ENCODE data around the gene WNK1. TPM values are rescaled to one million over a fixed set of nuclear protein-coding genes. Genes with fewer than 3 reads are reported as not detected.

WNK1 gene
- total and polyA plus RNA-seq, 2 of the 8 experiments (the other 6 are each of a cell fraction or from before 2014, with no cell fraction given): 88.2 to 157 TPM

GRCh38 chr12:916240-916639 is 163.9 kb downstream of the WNK1 start:
- peaks cover 0 to 3% of the 10 kb centered on the region in 2 experiments for H4K20me1 ChIP-seq (replicated peaks in 1 of 2; ENCODE audit: control insufficient read depth in 1 of 2, insufficient read depth in 2 of 2, low read length in 2 of 2)
- H3K79me1 ChIP-seq (ENCODE audit: low read depth, low read length): no peaks in the 10 kb centered on the region
- H2BK5ac ChIP-seq (ENCODE audit: low read depth, low read length): no peak overlapping the region
- H4K8ac ChIP-seq (ENCODE audit: extremely low read depth, insufficient read depth, low read length): no peak overlapping the region
- no peaks in the 10 kb centered on the region for H3K23me2 ChIP-seq (ENCODE audit: low read depth, low read length)
- H2BK15ac ChIP-seq (ENCODE audit: low read length): no peak overlapping the region
- peaks cover 16 to 63% (median 28%) of the 10 kb centered on the region in 4 experiments for H3K36me3 ChIP-seq (ENCODE audit: control insufficient read depth in 2 of 4, insufficient read depth in 4 of 4, low read length in 3 of 4)
- 0 out of 7 replicates have a peak, but pooled peaks cover 0 to 4% (median 0%) of the 10 kb centered on the region in 4 experiments for H3K4me1 ChIP-seq (replicated peaks in 1 of 4; ENCODE audit: control insufficient read depth in 3 of 4, insufficient read depth in 4 of 4, low read length in 3 of 4)
- no peak overlapping the region for H4K5ac ChIP-seq (ENCODE audit: insufficient read length, low read depth, low read length)
- H3K27ac ChIP-seq (ENCODE audit: low read depth, low read length): no peak overlapping the region; the same call in 1 of the 2 replicates
- no peak overlapping the region for H2BK20ac ChIP-seq (ENCODE audit: low read length)
- FAIRE-seq (no peak), DNase-seq (ENCODE audit: low read depth in 1 of 2, low spot score in 2 of 2) (no peak)
- no peak overlapping the region for H3K9ac ChIP-seq (replicated peaks in 1 of 4; ENCODE audit: extremely low read depth in 1 of 4, low read depth in 3 of 4, low read length in 3 of 4)
- H3K9me3 ChIP-seq (ENCODE audit: insufficient read depth in 2 of 2, low read depth in 1 of 2, low read length in 1 of 2): no peaks in the 10 kb centered on the region
- H2BK12ac ChIP-seq (ENCODE audit: low read depth, low read length): no peak overlapping the region
- H3K56ac ChIP-seq (replicated peaks; ENCODE audit: insufficient read length, low read depth, low read length): no peak overlapping the region
- H3K18ac ChIP-seq (ENCODE audit: extremely low read depth, low read length): no peak overlapping the region
- WGBS, 2 experiments (ENCODE audit: extremely low coverage in 1 of 2, insufficient coverage in 1 of 2, insufficient read length in 1 of 2, insufficient replicate concordance in 2 of 2, low coverage in 1 of 2, low lambda C conversion rate in 2 of 2, missing lambda C conversion rate in 1 of 2): 95% methylated on average over 27 of the region's 27 CpGs; no CpG with 5 or more reads in 1 of the 2 experiments
- TF ChIP-seq TEAD4 (IDR thresholded peaks at IDR 0.05; ENCODE audit: low read depth, low read length) (no peak), SP2 (IDR thresholded peaks at IDR 0.05; ENCODE audit: low read length) (no peak)
- ChIA-PET CTCF (ENCODE audit: partially characterized antibody) (interaction anchor here (0.5 to 1.1 kb wide), 3 partner anchors 33 to 398 kb away, joined by 3 read pairs; partner anchors contain the start of gene RAD52), POLR2A (ENCODE audit: partially characterized antibody) (interaction anchor here (1.2 kb wide), 1 partner anchor 34 kb away, joined by 3 read pairs; the partner anchor contains the start of gene RAD52)
- no peak overlapping the region for H3K23ac ChIP-seq (ENCODE audit: insufficient read length)
- H2AFZ ChIP-seq (ENCODE audit: low read length): no peak overlapping the region
- no peak overlapping the region for H3K4me2 ChIP-seq (ENCODE audit: insufficient read depth in 1 of 2, low read depth in 2 of 2, low read length in 2 of 2)
- no peaks in the 10 kb centered on the region for H3K27me3 ChIP-seq (replicated peaks in 1 of 4; ENCODE audit: control insufficient read depth in 3 of 4, extremely low read depth in 1 of 4, insufficient read depth in 3 of 4, low read length in 3 of 4)
- H3K4me3 ChIP-seq (ENCODE audit: extremely low read depth in 1 of 4, insufficient read depth in 2 of 4, low read depth in 3 of 4, low read length in 4 of 4): no peak overlapping the region
- no peak overlapping the region for H2BK120ac ChIP-seq (replicated peaks; ENCODE audit: low read depth, low read length)
- no peak overlapping the region for H4K91ac ChIP-seq (replicated peaks; ENCODE audit: insufficient read length, low read length)
- no peaks in the 10 kb centered on the region for H3K79me2 ChIP-seq (ENCODE audit: control insufficient read depth in 1 of 2, insufficient read depth in 2 of 2, low read length in 2 of 2)
- no peak overlapping the region for H3K14ac ChIP-seq (ENCODE audit: insufficient read length)
- no peak overlapping the region for H3K4ac ChIP-seq (replicated peaks; ENCODE audit: insufficient read length, low read depth, low read length)
- H2AK5ac ChIP-seq (ENCODE audit: low read depth, low read length): no peak overlapping the region

All from H1 (cell line).